ENCODE results near the gene EMX2. TPM values are rescaled to one million over a fixed set of nuclear protein-coding genes. Genes with fewer than 3 reads are reported as not detected.

The EMX2 gene
- polyA plus RNA-seq, 1 donor from 2014 or later: 0.12 TPM

- H3K9ac ChIP-seq (ENCODE audit: low read length): no peak overlapping the region
- H4K20me1 ChIP-seq (ENCODE audit: insufficient read depth): no peaks in the 10 kb centered on the region
- no peak overlapping the region for H2AFZ ChIP-seq (ENCODE audit: low read depth, low read length)
- H3K4me2 ChIP-seq (ENCODE audit: low read length): no peak overlapping the region
- no peaks in the 10 kb centered on the region for H3K9me3 ChIP-seq (ENCODE audit: low read length)
- H3F3A ChIP-seq (ENCODE audit: insufficient read depth, low read length, poor library complexity, severe bottlenecking): no peaks in the 10 kb centered on the region
- H3K36me3 ChIP-seq (ENCODE audit: insufficient read depth, low read length): no peaks in the 10 kb centered on the region
- no peak overlapping the region for H3K27ac ChIP-seq (ENCODE audit: low read length)
- TF ChIP-seq MXI1 (conservative IDR thresholded peaks at IDR 0.05; ENCODE audit: poor library complexity, severe bottlenecking): no peak
- no peak for TF ChIP-seq EZH2 (IDR thresholded peaks at IDR 0.05; ENCODE audit: borderline replicate concordance, insufficient read depth, low read length, poor library complexity, severe bottlenecking)
- TF ChIP-seq SMC3 (conservative IDR thresholded peaks at IDR 0.05; ENCODE audit: poor library complexity): no peak
- TF ChIP-seq RAD21 (conservative IDR thresholded peaks at IDR 0.05): no peak
- no peak for TF ChIP-seq CTCF (IDR thresholded peaks at IDR 0.05; ENCODE audit: poor library complexity, severe bottlenecking)
- H3K79me2 ChIP-seq (replicated peaks; ENCODE audit: insufficient read depth, low read length): peaks cover 6% of the 10 kb centered on the region
- H3K9me2 ChIP-seq (ENCODE audit: insufficient read depth, low read length): no peaks in the 10 kb centered on the region
- no peak overlapping the region for H3K4me3 ChIP-seq (ENCODE audit: low read length)
- peaks cover 56% of the 10 kb centered on the region for H3K27me3 ChIP-seq (ENCODE audit: insufficient read depth, low read depth, low read length)
Measured at GRCh38 chr10:117555017-117555416, 12.5 kb downstream of the EMX2 start.

DNA sequence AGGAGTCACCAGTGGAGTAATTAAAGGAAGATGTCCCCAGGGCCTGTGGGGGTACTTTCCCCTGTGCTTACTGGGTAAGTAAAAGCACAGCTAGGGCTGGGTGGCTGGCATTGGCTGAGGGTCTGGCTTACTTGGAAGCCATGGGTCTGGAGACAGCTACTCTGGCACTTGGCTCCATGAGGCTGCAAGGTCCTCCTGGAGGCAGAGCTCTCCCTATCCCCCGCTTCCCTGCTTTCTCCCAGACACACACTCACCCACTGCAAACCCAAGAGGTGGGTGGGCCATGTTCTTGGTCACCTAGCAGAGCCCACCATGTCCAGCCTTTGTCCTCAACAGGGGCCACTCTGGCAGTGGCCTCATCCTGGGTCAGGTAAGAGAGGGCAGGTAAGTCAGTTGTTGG lies 13.3 kb downstream of the EMX2 start:
- no peaks in the 10 kb centered on the region for H4K20me1 ChIP-seq (ENCODE audit: insufficient read depth)
- H3K4me3 ChIP-seq (ENCODE audit: low read length): no peak overlapping the region
- H3K4me2 ChIP-seq (ENCODE audit: low read length): no peak overlapping the region
- peaks cover 47% of the 10 kb centered on the region for H3K27me3 ChIP-seq (ENCODE audit: insufficient read depth, low read depth, low read length)
- H3K36me3 ChIP-seq (ENCODE audit: insufficient read depth, low read length): no peaks in the 10 kb centered on the region
- no peak overlapping the region for H3K9ac ChIP-seq (ENCODE audit: low read length)
- H2AFZ ChIP-seq (ENCODE audit: low read depth, low read length): no peak overlapping the region
- no peak overlapping the region for H3K27ac ChIP-seq (ENCODE audit: low read length)
- no peak for TF ChIP-seq RAD21 (conservative IDR thresholded peaks at IDR 0.05)
- H3F3A ChIP-seq (ENCODE audit: insufficient read depth, low read length, poor library complexity, severe bottlenecking): no peaks in the 10 kb centered on the region
- peaks cover 6% of the 10 kb centered on the region for H3K79me2 ChIP-seq (replicated peaks; ENCODE audit: insufficient read depth, low read length)
- no peaks in the 10 kb centered on the region for H3K9me3 ChIP-seq (ENCODE audit: low read length)
- H3K9me2 ChIP-seq (ENCODE audit: insufficient read depth, low read length): no peaks in the 10 kb centered on the region

DNA sequence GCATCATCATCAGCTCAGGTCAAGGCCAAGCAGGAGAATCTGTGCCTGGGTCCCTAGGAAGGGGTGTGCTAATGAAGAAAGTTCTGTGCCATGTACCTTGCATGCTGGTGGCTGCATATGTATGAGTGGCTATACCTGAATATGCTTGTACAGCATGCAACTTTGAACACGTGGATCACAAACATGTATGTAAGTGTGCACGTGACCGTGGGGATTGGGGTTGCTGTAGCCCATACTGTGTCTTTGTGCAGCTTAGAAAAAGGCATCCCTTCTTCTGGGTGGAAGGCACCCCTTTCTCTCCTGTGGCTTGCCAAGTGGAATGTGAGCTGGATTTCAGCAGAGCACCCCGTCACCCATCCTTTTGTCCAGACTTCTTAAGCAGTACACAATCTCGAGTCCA lies 13.8 kb downstream of the EMX2 start:
- Histone ChIP-seq H3F3A (ENCODE audit: insufficient read depth, low read length, poor library complexity, severe bottlenecking) (no peaks in the 10 kb centered on the region), H3K4me3 (ENCODE audit: low read length) (no peak overlapping the region), H3K36me3 (ENCODE audit: insufficient read depth, low read length) (no peaks in the 10 kb centered on the region), H3K9ac (ENCODE audit: low read length) (no peak overlapping the region), H3K9me3 (ENCODE audit: low read length) (no peaks in the 10 kb centered on the region), H3K79me2 (replicated peaks; ENCODE audit: insufficient read depth, low read length) (peaks cover 6% of the 10 kb centered on the region), H4K20me1 (ENCODE audit: insufficient read depth) (no peaks in the 10 kb centered on the region), H2AFZ (ENCODE audit: low read depth, low read length) (no peak overlapping the region), H3K4me2 (ENCODE audit: low read length) (no peak overlapping the region), H3K9me2 (ENCODE audit: insufficient read depth, low read length) (no peaks in the 10 kb centered on the region), H3K27me3 (ENCODE audit: insufficient read depth, low read depth, low read length) (peaks cover 42% of the 10 kb centered on the region), H3K27ac (ENCODE audit: low read length) (no peak overlapping the region)
- TF ChIP-seq EP300 (conservative IDR thresholded peaks at IDR 0.05; ENCODE audit: poor library complexity, severe bottlenecking): no peak
- TF ChIP-seq, protein P1, sequence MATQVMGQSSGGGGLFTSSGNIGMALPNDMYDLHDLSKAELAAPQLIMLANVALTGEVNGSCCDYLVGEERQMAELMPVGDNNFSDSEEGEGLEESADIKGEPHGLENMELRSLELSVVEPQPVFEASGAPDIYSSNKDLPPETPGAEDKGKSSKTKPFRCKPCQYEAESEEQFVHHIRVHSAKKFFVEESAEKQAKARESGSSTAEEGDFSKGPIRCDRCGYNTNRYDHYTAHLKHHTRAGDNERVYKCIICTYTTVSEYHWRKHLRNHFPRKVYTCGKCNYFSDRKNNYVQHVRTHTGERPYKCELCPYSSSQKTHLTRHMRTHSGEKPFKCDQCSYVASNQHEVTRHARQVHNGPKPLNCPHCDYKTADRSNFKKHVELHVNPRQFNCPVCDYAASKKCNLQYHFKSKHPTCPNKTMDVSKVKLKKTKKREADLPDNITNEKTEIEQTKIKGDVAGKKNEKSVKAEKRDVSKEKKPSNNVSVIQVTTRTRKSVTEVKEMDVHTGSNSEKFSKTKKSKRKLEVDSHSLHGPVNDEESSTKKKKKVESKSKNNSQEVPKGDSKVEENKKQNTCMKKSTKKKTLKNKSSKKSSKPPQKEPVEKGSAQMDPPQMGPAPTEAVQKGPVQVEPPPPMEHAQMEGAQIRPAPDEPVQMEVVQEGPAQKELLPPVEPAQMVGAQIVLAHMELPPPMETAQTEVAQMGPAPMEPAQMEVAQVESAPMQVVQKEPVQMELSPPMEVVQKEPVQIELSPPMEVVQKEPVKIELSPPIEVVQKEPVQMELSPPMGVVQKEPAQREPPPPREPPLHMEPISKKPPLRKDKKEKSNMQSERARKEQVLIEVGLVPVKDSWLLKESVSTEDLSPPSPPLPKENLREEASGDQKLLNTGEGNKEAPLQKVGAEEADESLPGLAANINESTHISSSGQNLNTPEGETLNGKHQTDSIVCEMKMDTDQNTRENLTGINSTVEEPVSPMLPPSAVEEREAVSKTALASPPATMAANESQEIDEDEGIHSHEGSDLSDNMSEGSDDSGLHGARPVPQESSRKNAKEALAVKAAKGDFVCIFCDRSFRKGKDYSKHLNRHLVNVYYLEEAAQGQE (IDR thresholded peaks at IDR 0.05; ENCODE audit: borderline replicate concordance): no peak
- TF ChIP-seq RAD21 (conservative IDR thresholded peaks at IDR 0.05): no peak
- TF ChIP-seq POLR2AphosphoS5 (IDR thresholded peaks at IDR 0.05): no peak
- no peak for TF ChIP-seq EZH2 (IDR thresholded peaks at IDR 0.05; ENCODE audit: borderline replicate concordance, insufficient read depth, low read length, poor library complexity, severe bottlenecking)
- no peak for TF ChIP-seq CTCF (IDR thresholded peaks at IDR 0.05; ENCODE audit: poor library complexity, severe bottlenecking)
